SU-DHL-6 (cell line): ENCODE results near the gene GRB10.
"Not testable (repeated sequence)": the region's sequence is repeated elsewhere in the genome, so short reads cannot be mapped to it uniquely, and the experiment has no call there.

ENCODE experiments used
- H2AFZ ChIP-seq: fragments of 200-600 bp; sonication (generic); 2 replicates; pipeline ENCODE4 v1.6.1; 2014; ENCODE audit warnings: low read depth, mild to moderate bottlenecking, moderate library complexity, mixed read lengths, antibody characterized with exemption, low read length; ENCODE audit not compliant: severe bottlenecking
- H3F3A ChIP-seq: fragments of 200-600 bp; shearing (Covaris generic); 2 replicates; pipeline ENCODE4 v1.6.0; 2016; ENCODE audit warnings: antibody characterized with exemption, mild to moderate bottlenecking; ENCODE audit not compliant: insufficient read depth
- H3K27ac ChIP-seq: fragments of 200-600 bp; sonication (generic); 2 replicates; pipeline ENCODE4 v1.5.1; 2016; ENCODE audit warnings: low read depth, mild to moderate bottlenecking, low read length, moderate library complexity, mixed read lengths
- H3K27me3 ChIP-seq: fragments of 200-600 bp; sonication (generic), shearing (Covaris generic); 2 replicates; pipeline ENCODE4 v1.6.0; 2014; ENCODE audit warnings: mild to moderate bottlenecking, low read length
- H3K36me3 ChIP-seq: fragments of 200-600 bp; sonication (generic); 2 replicates; pipeline ENCODE4 v1.6.1; 2014; ENCODE audit warnings: mild to moderate bottlenecking, low read length, mixed read lengths
- H3K4me2 ChIP-seq: fragments of 300-600, 200-600 bp; shearing (Covaris generic), sonication (generic); 2 replicates; pipeline ENCODE4 v1.6.0; 2014; ENCODE audit warnings: low read length, low read depth, mild to moderate bottlenecking; ENCODE audit not compliant: poor library complexity, severe bottlenecking
- H3K4me3 ChIP-seq: fragments of 200-600 bp; sonication (generic); 2 replicates; pipeline ENCODE4 v1.5.1; 2014; ENCODE audit warnings: antibody characterized with exemption, low read length, mild to moderate bottlenecking, mixed read lengths; ENCODE audit not compliant: insufficient read depth, poor library complexity, severe bottlenecking
- H3K79me2 ChIP-seq: fragments of 200-600 bp; sonication (generic); 2 replicates; pipeline ENCODE4 v1.6.1; 2014; ENCODE audit warnings: mild to moderate bottlenecking, low read length, moderate library complexity; ENCODE audit not compliant: insufficient read depth
- H3K9ac ChIP-seq: fragments of 200-600 bp; sonication (generic); 2 replicates; pipeline ENCODE4 v1.7.0; 2014; ENCODE audit warnings: mild to moderate bottlenecking, low read length
- H3K9me2 ChIP-seq: fragments of 200-600 bp; sonication (generic); replicated peaks from 2 replicates; pipeline ENCODE4 v1.6.1; 2014; ENCODE audit warnings: low read length; ENCODE audit not compliant: insufficient read depth
- H3K9me3 ChIP-seq: fragments of 200-600 bp; sonication (generic); 2 replicates; pipeline ENCODE4 v1.6.1; 2014; ENCODE audit warnings: low read length, mixed read lengths; ENCODE audit not compliant: insufficient read depth
- H4K20me1 ChIP-seq: fragments of 200-600 bp; sonication (generic); 2 replicates; pipeline ENCODE4 v1.6.1; 2014; ENCODE audit warnings: low read depth, mild to moderate bottlenecking, antibody characterized with exemption, low read length, moderate library complexity, mixed read lengths
- EZH2phosphoT487 ChIP-seq: fragments of 200-600 bp; sonication (generic), shearing (Covaris generic); conservative IDR thresholded peaks from 2 replicates; pipeline ENCODE4 v1.6.1; 2018; ENCODE audit warnings: mild to moderate bottlenecking, antibody characterized with exemption, low read length, moderate library complexity, mixed read lengths
- TF ChIP-seq, protein P1 (sequence below): fragments of 200-600 bp; sonication (generic); IDR thresholded peaks from one replicate; pipeline ENCODE4 v1.5.1; 2017; ENCODE audit warnings: antibody characterized with exemption, mild to moderate bottlenecking, low read length, moderate library complexity; ENCODE audit not compliant: insufficient read depth, poor library complexity, severe bottlenecking

GRB10 gene

DNA sequence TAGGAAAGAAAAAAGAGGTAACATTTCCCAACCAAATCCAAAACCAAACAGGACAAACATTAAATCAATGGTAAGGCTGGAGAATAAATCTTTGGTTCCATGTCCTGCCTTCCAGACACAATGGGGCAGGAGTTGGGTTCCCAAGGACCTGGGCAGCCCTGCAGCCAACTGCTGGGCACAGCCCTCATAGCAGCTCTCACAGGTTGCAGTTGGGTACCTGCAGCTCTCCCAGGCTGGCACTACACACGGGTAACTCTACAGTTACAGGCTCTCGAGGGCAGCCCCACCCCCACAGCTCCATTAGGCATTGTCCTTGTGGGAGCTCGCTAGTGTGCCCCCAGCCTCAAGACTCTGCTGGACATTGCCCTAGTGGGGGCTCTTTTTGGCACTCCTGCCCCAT, 7.5 kb downstream of the GRB10 start:
- H3K79me2 ChIP-seq = no peaks in the 10 kb centered on the region
- H3K36me3 ChIP-seq = no peaks in the 10 kb centered on the region

DNA sequence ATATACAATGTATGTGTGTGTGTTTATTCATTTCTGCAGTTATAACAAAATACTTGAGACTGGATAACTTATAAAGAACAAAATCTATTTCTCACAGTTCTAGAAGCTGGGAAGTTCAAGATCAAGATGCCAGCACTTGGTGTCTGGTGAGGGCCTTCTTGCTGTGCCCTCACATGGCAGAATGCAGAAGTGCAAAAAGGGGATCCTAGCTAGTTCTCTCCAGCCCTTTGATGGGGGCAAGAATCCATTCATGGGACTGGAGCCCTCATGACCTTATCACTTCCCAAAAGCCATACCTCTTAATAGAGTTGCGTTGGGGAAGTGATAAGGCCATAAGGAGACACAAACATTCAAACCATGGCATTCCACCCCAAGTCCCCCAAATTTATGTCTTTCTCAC, 8.4 kb downstream of the GRB10 start:
- Histone ChIP-seq H4K20me1 (no peaks in the 10 kb centered on the region), H3F3A (no peaks in the 10 kb centered on the region), H2AFZ (no peak overlapping the region), H3K79me2 (no peaks in the 10 kb centered on the region), H3K4me2 (no peak overlapping the region), H3K27ac (no peak overlapping the region), H3K9me2 (no peaks in the 10 kb centered on the region), H3K36me3 (no peaks in the 10 kb centered on the region), H3K4me3 (no peak overlapping the region), H3K27me3 (no peaks in the 10 kb centered on the region), H3K9me3 (no peaks in the 10 kb centered on the region), H3K9ac (no peak overlapping the region)
- TF ChIP-seq EZH2phosphoT487 = no peak
- TF ChIP-seq, protein P1, sequence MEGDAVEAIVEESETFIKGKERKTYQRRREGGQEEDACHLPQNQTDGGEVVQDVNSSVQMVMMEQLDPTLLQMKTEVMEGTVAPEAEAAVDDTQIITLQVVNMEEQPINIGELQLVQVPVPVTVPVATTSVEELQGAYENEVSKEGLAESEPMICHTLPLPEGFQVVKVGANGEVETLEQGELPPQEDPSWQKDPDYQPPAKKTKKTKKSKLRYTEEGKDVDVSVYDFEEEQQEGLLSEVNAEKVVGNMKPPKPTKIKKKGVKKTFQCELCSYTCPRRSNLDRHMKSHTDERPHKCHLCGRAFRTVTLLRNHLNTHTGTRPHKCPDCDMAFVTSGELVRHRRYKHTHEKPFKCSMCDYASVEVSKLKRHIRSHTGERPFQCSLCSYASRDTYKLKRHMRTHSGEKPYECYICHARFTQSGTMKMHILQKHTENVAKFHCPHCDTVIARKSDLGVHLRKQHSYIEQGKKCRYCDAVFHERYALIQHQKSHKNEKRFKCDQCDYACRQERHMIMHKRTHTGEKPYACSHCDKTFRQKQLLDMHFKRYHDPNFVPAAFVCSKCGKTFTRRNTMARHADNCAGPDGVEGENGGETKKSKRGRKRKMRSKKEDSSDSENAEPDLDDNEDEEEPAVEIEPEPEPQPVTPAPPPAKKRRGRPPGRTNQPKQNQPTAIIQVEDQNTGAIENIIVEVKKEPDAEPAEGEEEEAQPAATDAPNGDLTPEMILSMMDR = no peak

More for the DNA sequence above, 7.5 kb downstream of the GRB10 start:
- Histone ChIP-seq H3K9ac (no peak overlapping the region), H3K27me3 (no peaks in the 10 kb centered on the region), H3K4me2 (no peak overlapping the region), H4K20me1 (no peaks in the 10 kb centered on the region), H3K27ac (no peak overlapping the region), H3K9me3 (no peaks in the 10 kb centered on the region), H3F3A (no peaks in the 10 kb centered on the region), H3K4me3 (no peak overlapping the region), H2AFZ (no peak overlapping the region), H3K9me2 (no peaks in the 10 kb centered on the region)
- TF ChIP-seq, protein P1 = no peak
- TF ChIP-seq EZH2phosphoT487 = no peak

DNA sequence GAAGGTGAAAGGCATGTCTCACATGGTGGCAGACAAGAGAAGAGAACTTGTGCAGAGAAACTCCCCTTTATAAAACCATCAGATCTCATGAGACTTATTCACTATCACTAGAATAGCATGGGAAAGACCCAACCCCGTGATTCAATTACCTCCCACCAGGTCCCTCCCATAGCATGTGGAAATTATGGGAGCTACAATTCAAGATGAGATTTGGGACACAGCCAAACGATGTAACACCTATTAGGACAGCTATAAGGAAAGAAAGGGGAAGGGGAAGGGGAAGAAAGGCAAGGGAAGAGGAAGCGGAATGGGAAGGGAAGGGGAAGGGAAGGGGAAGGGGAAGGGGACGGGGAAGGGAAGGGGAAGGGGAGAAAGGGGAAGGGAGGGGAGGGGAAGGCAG, 9.6 kb downstream of the GRB10 start:
- H3K27ac ChIP-seq, H3K79me2 ChIP-seq, H4K20me1 ChIP-seq, H3K9me2 ChIP-seq, H3F3A ChIP-seq, H3K4me2 ChIP-seq, H2AFZ ChIP-seq, H3K9me3 ChIP-seq, H3K4me3 ChIP-seq, H3K36me3 ChIP-seq, H3K9ac ChIP-seq, H3K27me3 ChIP-seq: not testable (repeated sequence)

DNA sequence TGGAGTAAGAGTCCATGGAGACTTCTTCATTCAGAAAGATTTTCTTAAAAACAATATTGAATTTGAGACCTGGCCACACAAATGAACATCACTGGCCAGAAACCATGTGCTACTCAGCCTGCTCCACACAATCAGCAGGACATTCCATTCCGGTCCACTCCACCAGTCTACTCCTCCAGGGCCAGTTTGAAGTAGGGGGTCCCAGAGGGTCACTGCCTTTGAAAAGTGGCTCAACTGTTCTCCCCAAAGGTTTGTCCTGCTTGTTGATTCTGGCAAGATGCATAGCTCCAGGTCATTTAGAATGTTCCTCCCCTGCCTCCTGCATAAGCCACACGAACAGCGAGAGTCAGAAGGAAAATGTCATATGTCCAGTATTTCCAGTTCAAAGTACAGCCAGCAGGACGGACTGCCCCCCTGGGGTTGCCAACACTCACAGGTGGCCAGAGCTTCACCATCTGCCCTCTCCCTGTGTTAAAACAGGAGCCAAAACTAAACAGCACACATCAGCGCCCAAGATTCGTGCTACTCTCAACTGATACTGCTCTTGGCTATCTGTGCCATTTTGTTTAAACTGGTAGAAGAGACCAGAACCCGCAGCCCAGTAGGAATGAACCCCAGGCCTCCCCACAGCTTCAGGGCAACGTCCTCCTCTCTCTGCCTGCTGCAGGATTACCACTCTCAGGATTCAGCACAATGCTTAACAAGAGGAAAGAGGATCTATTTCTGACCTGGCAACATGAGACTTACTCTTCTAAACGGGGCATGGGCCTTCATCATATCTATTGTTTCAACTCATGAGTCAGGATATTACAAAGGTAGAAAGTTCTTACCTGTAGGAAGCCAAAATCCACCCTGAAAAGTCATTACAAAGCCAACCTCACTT, 11.3 kb downstream of the GRB10 start:
- no peak overlapping the region for H3K27ac ChIP-seq
- H3K27me3 ChIP-seq = no peaks in the 10 kb centered on the region
- H3K9me3 ChIP-seq = no peaks in the 10 kb centered on the region
- H3F3A ChIP-seq = no peaks in the 10 kb centered on the region
- no peak overlapping the region for H3K4me3 ChIP-seq
- no peak overlapping the region for H3K9ac ChIP-seq
- H4K20me1 ChIP-seq = no peaks in the 10 kb centered on the region
- H3K4me2 ChIP-seq = no peak overlapping the region
- no peaks in the 10 kb centered on the region for H3K36me3 ChIP-seq
- TF ChIP-seq, protein P1 = no peak
- TF ChIP-seq EZH2phosphoT487 = no peak
- no peak overlapping the region for H2AFZ ChIP-seq
- no peaks in the 10 kb centered on the region for H3K9me2 ChIP-seq
- no peaks in the 10 kb centered on the region for H3K79me2 ChIP-seq
